GM19238 (cell line): ENCODE measurements around the gene LPIN2.
"Not testable (repeated sequence)": the region's sequence is repeated elsewhere in the genome, so short reads cannot be mapped to it uniquely, and the experiment has no call there.

Source experiments
- DNase-seq: peaks from one replicate; pipeline ENCODE4 v3.0.0; 2011; ENCODE audit warnings: low spot score; ENCODE audit not compliant: insufficient read length

Gene LPIN2, protein sequence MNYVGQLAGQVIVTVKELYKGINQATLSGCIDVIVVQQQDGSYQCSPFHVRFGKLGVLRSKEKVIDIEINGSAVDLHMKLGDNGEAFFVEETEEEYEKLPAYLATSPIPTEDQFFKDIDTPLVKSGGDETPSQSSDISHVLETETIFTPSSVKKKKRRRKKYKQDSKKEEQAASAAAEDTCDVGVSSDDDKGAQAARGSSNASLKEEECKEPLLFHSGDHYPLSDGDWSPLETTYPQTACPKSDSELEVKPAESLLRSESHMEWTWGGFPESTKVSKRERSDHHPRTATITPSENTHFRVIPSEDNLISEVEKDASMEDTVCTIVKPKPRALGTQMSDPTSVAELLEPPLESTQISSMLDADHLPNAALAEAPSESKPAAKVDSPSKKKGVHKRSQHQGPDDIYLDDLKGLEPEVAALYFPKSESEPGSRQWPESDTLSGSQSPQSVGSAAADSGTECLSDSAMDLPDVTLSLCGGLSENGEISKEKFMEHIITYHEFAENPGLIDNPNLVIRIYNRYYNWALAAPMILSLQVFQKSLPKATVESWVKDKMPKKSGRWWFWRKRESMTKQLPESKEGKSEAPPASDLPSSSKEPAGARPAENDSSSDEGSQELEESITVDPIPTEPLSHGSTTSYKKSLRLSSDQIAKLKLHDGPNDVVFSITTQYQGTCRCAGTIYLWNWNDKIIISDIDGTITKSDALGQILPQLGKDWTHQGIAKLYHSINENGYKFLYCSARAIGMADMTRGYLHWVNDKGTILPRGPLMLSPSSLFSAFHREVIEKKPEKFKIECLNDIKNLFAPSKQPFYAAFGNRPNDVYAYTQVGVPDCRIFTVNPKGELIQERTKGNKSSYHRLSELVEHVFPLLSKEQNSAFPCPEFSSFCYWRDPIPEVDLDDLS

GRCh38 chr18:3013024-3013804 lies at the start of gene LPIN2:
Gene LPIN2 (minus strand): TSS chr18:3013144. CDS start chr18:2960840, 52,304 bp downstream.
- DNase-seq, result peak; percentile 97

GRCh38 chr18:3061581-3062312 lies 48.8 kb upstream of the LPIN2 start:
- no peak for DNase-seq

GRCh38 chr18:3060667-3061580 lies 48.0 kb upstream of the LPIN2 start:
- no peak for DNase-seq

DNA sequence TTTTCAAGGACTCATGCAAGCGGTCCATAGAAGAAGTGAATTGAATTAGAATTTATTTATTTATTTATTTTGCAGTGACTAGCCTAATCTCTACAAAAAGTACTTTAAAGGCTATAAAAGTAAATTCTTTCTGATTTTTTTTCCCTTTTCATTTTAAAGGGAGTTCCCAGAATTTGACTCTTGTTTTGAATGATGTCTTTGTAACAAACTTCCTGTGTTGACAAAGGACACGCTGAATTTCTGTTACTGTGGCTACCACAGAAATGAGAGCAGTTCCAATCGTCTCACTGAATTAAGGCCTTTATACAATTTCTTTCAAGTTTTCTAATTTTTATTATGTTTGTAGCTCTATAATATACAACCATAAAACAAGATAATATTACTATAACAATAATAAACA lies 46.3 kb upstream of the LPIN2 start:
- no peak for DNase-seq

- no peak for DNase-seq
These were observed 45.6 kb upstream of the LPIN2 start for GRCh38 chr18:3058328-3059191.

DNA sequence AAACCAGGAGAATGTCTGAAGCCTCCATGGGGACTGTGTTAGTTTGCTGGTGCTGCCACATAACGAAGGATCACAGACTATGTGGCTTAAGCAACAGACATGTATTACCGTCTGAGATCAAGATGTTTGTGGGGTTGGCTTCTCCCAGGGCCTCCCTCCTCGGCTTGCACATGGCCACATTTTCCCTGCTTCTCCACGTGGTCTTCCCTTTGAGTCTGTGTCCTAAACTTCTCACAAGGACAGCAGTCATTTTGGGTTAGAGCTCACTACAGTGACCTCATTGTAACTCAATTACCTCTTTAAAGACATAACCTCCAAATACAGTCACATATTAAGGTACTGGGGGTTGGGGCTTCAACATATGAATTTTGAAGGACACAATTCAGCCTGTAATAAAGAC lies 44.6 kb upstream of the LPIN2 start:
- no peak for DNase-seq

DNA sequence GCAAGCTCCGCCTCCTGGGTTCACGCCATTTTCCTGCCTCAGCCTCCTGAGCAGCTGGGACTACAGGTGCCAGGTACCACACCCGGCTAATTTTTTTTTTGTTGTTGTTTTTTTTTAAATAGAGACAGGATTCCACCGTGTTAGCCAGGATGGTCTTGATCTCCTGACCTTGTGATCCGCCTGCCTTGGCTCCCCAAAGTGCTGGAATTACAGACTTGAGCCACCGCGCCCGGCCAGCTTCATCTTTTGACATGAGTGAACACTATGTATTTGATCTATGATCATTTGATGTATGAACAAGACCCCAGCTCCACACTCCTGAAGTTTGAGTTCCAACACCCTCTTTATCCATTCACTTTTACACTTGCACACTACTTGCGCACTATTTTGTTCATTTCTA lies 43.4 kb upstream of the LPIN2 start:
- no peak for DNase-seq

GRCh38 chr18:3055816-3056215 lies 42.9 kb upstream of the LPIN2 start:
- DNase-seq, result no peak

GRCh38 chr18:3055186-3055728 lies 42.3 kb upstream of the LPIN2 start:
- DNase-seq, result no peak

DNA sequence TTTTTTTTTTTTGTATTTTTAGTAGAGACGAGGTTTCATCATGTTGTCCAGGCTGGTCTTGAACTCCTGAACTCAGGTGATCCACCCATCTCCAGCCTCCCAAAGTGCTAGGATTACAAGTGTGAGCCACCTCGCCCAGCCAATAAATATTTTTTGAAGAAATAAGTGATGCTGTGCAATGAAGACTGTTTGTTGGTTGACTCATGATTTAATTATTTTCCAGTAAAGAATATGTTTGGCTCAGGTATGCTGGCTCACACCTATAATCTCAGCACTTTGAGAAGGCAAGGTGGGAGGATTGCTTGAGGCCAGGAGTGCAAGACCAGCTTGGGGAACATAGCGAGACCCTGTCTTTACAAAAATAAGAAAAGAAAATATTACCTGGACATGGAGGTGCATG lies 41.8 kb upstream of the LPIN2 start:
- DNase-seq, result no peak

- DNase-seq, result no peak
These were observed 41.3 kb upstream of the LPIN2 start for GRCh38 chr18:3054214-3054613.

GRCh38 chr18:3053081-3053480 lies 40.1 kb upstream of the LPIN2 start:
- no peak for DNase-seq

DNA sequence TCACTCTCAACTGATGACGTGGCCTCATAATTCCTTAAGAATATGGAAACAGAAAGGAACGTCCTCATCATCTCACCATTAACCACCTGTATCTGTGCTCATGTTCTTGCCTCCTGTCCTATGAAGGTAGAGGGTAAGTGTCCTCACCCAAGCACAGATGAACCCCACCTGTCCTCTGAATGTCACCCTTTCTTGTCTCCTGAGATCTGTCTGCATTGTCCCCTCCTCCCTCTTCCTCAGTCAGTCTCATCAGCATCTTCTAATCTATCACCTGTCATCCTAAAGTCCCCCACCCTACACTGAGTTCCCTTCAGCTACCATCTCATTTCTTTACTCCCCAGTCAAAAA lies 39.4 kb upstream of the LPIN2 start:
- no peak for DNase-seq

DNA sequence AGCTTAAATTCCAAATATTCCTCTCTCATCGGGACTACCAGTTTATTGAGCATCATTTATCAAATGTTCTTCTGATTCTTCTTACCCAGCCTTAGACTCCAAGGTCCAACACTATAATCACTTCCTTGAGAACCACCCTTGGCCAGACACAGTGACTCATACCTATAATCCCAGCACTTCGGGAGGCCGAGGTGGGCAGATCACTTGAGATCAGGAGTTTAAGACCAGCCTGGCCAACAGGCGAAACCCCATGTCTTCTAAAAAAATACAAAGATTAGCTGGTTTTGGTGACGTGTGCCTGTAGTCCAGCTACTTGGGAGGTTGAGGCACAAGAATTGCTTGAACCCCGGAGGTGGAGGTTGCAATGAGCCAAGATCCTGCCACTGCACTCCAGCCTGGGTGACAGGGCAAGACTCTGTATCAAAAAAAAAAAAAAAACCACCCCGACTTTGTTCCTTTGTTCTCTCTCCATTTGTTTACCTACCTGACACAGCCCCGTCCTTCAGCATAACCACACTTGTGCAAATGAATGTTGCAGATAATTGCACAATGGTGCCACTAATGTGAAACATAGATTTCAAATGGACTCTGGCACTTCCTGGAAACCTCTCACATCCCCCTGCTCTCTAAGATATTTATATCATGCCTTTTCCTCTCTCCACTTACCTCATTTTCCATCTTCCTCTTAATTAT lies 38.9 kb upstream of the LPIN2 start:
- DNase-seq, result no peak

DNA sequence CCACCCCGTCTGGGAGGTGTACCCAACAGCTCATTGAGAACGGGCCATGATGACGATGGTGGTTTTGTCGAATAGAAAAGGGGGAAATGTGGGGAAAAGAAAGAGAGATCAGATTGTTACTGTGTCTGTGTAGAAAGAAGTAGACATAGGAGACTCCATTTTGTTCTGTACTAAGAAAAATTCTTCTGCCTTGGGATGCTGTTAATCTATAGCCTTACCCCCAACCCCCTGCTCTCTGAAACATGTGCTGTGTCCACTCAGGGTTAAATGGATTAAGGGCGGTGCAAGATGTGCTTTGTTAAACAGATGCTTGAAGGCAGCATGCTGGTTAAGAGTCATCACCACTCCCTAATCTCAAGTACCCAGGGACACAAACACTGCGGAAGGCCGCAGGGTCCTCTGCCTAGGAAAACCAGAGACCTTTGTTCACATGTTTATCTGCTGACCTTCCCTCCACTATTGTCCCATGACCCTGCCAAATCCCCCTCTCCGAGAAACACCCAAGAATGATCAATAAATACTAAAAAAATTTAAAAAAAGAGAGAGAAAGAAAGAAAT lies 37.0 kb upstream of the LPIN2 start:
- not testable (repeated sequence) for DNase-seq

DNA sequence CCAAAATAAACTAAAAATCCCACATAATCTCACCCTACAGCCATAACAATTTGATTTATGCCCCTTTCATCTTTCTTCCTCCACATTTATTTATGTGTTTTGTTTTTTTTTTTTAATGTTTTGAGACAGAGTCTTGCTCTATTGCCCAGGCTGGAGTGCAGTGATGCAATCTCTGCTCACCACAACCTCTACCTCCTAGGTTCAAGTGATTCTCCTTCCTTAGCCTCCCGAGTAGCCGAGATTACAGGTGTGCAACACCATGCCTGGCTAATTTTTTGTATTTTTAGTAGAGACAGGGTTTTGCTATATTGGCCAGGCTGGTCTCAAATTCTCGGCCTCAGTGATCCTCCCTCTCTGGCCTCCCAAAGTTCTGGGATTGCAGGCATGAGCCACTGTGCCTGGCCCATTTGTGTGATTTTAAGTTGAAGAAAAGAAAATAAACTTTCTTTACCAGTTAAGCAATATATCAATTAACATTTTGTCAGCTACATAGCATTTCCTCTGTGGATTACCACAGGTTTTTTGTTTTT lies 35.9 kb upstream of the LPIN2 start:
- no peak for DNase-seq

GRCh38 chr18:3048121-3048520 lies 35.2 kb upstream of the LPIN2 start:
- no peak for DNase-seq
